ENCODE data around the gene ADA.

- TF ChIP-seq CTCF (IDR thresholded peaks at IDR 0.05): no peak
- TF ChIP-seq POLR2A (IDR thresholded peaks at IDR 0.05): no peak
These were observed 46.9 kb upstream of the ADA start for GRCh38 chr20:44698351-44698750.

All from tibial nerve (tissue), 3 donors.